Measurements from ENCODE around the gene LIX1.

- TF ChIP-seq CTCF (IDR thresholded peaks at IDR 0.05) (no peak), POLR2A (IDR thresholded peaks at IDR 0.05) (no peak)
These were observed 26.5 kb downstream of the LIX1 start for GRCh38 chr5:97115932-97116331.
